H7 (cell line): Measurements from ENCODE around the gene BACH1. TPM values are rescaled to one million over a fixed set of nuclear protein-coding genes. Genes with fewer than 3 reads are reported as not detected.

ENCODE experiments used
- DNase-seq: peaks from one replicate; pipeline ENCODE4 v3.0.0; 2012
- H3K27me3 ChIP-seq: 2 replicates; pipeline ENCODE4 v1.6.0; 2011; ENCODE audit warnings: mild to moderate bottlenecking, low read length; ENCODE audit not compliant: control insufficient read depth, insufficient read depth
- H3K36me3 ChIP-seq: replicated peaks from 2 replicates; pipeline ENCODE4 v1.5.1; 2011; ENCODE audit warnings: low read length; ENCODE audit not compliant: control insufficient read depth, insufficient read depth
- H3K4me3 ChIP-seq: 2 replicates; pipeline ENCODE4 v1.5.1; 2011; ENCODE audit warnings: low read depth, mild to moderate bottlenecking, control low read depth, low read length, moderate library complexity; ENCODE audit not compliant: insufficient read depth
- total RNA-seq: library from RNA; depleted of rRNA; stranded (reverse); fragments of >200 nt; shearing (Covaris generic); gene quantifications from 2 replicates; pipeline ENCODE4 v1.2.3, GENCODE V29; 2014

BACH1 gene
- total RNA-seq, 1 experiment from 2014 or later, result 26.4 TPM

DNA sequence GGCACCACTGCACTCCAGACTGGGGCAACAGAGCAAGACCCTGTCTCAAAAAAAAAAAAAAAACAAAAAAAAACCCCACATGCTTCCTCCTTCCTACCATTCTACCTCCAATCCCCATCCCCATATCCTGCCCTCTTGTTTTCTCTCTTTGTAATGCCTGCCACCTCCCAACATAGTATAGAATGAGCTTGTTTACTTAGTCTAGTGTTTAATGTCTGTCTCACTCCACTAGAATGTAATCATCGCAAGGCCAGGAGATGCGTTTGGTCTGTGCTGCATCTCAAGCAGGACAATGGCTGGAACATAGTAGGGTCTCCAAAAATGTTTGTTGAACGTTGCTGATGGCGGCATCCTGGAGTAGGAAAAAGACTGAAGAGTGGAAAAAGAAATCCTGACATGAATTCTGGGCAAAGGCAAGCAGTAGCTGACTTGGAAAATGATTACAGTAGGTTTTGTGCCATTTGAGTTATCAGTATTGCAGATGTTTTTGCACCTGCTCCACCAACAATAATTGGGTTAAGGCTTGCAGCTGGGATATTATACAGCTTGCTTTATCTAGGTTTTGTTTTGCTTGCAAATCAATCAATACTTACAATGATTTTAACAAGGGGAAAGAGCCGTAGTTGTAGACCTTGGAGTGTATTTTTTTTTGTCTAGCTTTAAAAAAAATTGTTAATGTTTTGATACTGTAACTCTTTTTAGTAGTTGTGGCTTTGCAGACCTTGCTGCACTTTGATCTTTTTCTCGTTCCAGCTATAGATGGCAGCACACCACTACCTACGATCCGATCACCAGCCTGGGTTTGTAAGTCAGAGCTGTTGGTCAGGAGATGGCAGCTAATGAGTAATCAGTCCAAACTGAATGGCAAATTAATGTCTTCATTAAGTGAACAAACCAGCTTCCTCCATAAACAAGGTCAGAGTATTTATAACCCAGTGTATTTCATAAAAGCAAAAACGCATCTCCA is 62.4 kb downstream of the BACH1 start:
- H3K36me3 ChIP-seq, result no peaks in the 10 kb centered on the region
- no peaks in the 10 kb centered on the region for H3K27me3 ChIP-seq

DNA sequence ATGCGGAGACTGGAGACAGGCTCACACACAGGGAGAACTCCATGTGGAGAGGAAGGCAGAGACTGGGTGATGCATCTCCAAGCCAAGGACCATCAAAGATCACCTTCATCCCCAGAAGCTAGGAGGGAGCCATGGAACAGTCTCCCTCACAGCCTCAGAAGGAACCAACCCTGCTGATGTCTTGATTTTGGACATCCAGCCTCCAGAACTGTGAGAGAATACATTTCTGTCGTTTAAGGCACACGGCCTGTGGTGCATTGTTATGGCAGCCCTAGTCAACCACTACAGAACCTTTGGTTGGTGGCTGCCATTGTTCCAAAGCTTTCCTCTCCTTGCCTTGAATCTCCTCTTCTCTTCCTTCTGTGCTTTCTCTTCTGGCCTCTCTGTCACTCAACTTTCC is 64.0 kb downstream of the BACH1 start:
- Histone ChIP-seq H3K27me3 (no peaks in the 10 kb centered on the region), H3K4me3 (no peak overlapping the region), H3K36me3 (no peaks in the 10 kb centered on the region)
- no peak for DNase-seq

More for the DNA sequence above, 62.4 kb downstream of the BACH1 start:
- no peak overlapping the region for H3K4me3 ChIP-seq
- no peak for DNase-seq

DNA sequence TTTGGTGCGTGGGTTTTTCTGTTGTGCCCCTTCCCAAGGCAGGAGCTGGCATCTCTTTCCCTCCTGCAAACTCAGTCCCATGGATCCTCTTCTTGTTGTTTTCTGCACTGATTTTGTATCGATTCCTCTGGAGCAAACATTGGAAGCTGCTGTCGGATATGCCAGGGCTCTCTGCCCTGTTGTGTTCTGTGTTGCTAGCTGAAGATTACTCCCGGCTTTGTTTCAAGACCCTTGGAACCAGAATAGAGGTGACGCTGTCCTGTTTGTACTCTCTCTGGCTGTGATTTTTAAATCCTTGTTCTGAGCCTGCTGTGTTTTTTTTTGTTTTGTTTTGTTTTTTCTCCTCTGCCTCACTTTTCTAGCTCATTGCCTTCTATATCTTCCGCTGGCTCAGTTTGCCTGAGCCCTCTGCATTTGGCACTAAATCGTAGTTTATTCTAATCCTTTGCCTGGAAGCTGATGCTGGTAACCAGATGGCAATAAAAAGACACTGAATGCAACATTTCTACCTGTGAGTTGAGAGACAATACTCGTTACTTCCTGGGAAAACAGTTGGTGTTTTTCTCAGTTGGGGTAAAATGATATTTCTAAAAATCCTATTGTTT is 67.0 kb downstream of the BACH1 start:
- no peak for DNase-seq
- Histone ChIP-seq H3K4me3 (no peak overlapping the region), H3K27me3 (no peaks in the 10 kb centered on the region), H3K36me3 (no peaks in the 10 kb centered on the region)

DNA sequence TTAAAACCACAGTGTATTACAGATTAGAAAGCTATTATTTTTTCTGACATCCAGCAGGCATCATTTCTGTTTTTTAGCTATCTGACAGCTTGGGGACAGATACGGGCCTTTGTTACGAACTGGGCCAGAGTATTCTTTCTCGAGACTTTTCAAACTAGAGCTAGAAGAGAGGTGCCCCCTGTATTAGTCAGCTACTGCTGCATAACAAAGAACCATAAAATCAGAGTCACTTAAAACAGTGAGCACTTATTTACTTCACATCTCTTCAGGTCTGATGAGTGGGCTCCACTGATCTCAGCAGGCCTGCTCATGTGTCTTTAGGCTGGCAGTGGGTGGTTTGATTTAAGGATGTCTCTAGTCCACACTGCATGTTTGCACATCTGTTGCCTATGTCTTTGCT is 67.8 kb downstream of the BACH1 start:
- Histone ChIP-seq H3K27me3 (no peaks in the 10 kb centered on the region), H3K36me3 (no peaks in the 10 kb centered on the region), H3K4me3 (no peak overlapping the region)
- no peak for DNase-seq

DNA sequence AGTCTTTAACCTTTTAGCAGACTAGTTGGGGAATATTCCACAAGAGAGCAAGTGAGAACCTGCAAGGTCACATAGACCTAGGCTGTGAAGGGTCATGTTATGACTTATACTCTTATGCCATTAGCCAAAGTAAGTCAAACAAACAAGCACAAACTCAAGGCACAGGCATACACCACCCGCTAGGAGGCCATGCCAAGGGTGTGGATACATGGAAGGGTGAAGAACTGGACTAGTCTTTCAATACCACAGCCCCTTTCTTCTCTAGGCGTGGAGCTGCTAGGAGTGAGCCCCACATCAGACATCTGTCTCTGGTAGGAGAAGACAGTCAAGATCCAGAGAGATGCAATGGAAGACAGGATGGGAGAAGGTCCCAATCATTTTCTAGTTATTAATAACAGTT is 68.6 kb downstream of the BACH1 start:
- no peaks in the 10 kb centered on the region for H3K36me3 ChIP-seq
- no peak overlapping the region for H3K4me3 ChIP-seq
- H3K27me3 ChIP-seq, result no peaks in the 10 kb centered on the region
- DNase-seq, result no peak

DNA sequence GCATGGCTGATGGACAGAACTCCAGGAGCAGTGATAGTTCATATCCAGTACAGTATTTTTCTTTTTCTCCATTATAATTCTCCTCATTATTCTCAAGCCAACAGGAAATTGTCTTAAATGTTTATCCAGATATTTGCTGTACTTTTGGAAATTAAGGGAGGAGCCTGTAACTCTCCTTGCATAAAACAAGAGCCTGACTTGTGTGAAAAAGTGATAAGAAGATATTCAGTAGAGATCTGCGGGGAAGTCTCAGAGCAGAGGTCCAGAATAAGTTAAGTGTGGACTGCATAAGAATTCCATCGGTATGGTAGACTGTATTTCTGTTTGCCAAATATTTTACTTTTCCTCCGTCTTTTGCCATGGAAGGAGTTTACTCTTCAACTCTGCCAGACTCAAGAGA is 70.2 kb downstream of the BACH1 start:
- Histone ChIP-seq H3K4me3 (no peak overlapping the region), H3K36me3 (no peaks in the 10 kb centered on the region), H3K27me3 (no peaks in the 10 kb centered on the region)
- DNase-seq, result no peak

DNA sequence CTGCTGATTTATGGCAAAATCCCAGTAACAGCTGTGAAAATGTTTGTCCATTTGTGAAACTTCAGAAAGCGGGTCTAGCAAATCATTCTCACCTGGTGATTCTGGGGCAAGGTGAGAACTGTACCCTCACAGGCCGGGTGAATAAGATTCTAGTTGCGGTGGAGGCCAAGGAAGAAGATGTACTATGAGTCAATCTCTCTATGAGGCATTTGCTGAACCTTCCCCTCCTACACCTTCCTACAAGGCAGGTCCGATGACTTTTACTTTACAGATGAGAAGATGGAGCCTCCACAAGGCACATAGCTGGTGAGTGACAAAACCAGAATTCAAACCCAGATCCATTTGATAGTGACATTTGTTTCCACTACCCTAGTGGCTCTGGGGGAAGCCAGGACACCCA is 72.7 kb downstream of the BACH1 start:
- Histone ChIP-seq H3K36me3 (no peaks in the 10 kb centered on the region), H3K27me3 (no peaks in the 10 kb centered on the region), H3K4me3 (no peak overlapping the region)
- DNase-seq, result no peak

DNA sequence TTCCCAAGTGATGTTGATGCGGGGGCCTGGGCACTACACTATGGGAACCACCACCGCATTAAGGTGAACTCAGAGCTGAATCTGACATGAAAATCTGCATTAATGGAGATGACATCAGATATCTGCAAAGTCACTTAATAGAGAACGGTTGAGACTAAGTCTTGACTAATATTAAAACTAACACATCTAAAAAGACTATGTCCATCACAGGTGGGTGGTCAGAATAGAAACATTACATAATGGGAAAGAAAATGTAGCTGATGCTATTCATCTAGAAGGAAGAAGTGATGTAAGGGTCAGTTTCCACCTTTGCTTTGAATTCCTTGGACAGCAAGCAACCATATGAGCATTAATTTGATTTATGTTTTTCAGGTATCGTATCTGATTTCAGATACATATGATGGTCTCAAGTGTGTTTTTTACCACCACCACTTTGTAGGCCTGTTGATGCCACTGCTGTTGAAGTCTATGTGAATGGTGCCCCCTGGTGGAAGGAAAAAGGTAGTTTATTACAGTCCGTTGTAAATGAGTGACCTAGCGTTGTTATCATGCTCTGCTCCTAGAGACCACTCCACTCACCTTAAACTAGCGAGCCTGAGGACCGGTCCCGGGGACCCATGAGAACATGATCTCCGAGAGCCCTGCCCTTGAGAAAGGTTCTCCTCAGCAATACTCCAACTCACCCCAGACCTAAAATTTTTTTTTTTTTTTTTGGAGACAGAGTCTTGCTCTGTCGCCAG is 73.5 kb downstream of the BACH1 start:
- no peak overlapping the region for H3K4me3 ChIP-seq
- H3K36me3 ChIP-seq, result no peaks in the 10 kb centered on the region
- no peaks in the 10 kb centered on the region for H3K27me3 ChIP-seq
- peak; percentile 36 for DNase-seq

DNA sequence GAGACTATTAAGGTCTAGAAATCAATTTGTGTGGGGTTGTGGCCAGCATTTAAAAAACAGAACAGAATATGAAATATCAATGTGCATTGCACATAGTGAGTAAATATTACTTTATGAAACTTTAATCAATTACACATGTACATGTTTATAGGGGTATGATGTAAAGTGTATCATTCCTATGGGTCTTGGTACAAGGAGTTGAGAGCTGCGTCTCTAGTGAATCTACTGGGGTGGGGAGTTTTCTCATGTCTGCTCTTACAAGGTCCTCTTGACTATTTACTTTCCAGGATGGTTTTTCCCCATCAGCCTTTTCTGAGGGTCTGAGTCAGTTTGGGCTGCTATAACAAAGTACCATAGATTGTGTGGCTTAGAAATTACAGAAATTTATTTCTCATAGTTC is 75.8 kb downstream of the BACH1 start:
- no peak for DNase-seq
- Histone ChIP-seq H3K4me3 (no peak overlapping the region), H3K27me3 (no peaks in the 10 kb centered on the region), H3K36me3 (no peaks in the 10 kb centered on the region)

DNA sequence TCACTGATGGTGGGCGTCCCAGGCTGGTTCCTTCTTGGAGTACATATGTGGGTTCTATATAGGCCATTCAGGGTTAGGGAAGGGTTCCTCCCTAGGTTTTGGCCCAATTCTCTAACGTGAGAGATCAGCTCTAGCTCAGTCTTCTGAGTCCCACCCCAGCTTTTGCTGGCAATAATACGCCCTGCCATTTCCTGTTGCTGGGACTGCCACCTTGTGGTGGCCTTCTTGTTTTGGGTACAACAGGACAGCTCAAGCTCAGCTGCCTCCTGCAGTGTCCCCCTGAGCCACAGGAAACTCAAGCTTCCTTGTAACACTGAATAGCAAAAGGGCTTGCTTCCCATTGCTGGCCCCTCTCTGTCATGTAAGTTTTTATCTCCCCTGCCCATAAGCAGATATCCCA is 77.8 kb downstream of the BACH1 start:
- Histone ChIP-seq H3K27me3 (no peaks in the 10 kb centered on the region), H3K36me3 (no peaks in the 10 kb centered on the region), H3K4me3 (no peak overlapping the region)
- DNase-seq, result peak; percentile 60

DNA sequence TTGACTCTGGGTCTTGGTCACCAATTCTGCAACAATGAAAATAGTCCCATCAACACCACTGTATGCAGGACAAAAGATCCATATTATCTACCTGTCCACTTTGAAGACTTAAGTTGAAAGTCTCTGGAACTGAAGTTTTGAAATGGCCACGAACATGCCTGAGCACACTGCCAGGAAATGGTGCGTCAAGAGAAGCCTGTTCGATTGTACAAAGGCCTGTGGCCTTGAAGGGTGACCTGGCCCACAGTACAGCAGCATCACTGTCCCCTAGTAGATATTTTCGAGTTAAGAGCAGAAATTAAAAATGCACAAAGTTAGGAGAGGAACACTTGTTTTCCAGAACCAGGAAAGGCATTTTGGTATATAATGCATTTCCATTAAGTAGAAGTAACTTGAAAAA is 78.5 kb downstream of the BACH1 start:
- Histone ChIP-seq H3K27me3 (no peaks in the 10 kb centered on the region), H3K36me3 (no peaks in the 10 kb centered on the region), H3K4me3 (no peak overlapping the region)
- no peak for DNase-seq

DNA sequence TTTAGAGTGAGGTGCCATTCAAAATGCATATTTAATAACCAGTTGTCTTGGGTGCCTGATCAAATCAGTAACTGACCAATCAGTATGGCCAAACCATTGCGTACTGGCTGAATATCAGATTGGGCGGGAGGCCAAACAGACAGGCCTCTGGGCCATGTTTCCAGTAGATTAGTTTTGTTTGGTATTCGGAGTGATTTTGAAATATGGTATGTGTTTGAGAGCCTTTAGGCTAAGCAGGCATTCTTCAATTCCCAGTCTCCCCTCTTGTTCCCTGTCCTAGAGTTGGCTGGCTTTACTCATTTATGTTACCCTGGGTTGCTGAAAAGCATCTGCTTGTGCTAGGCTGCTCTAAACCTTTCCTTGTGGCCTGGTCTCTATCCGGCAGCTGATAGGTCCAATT is 80.1 kb downstream of the BACH1 start:
- no peak for DNase-seq
- Histone ChIP-seq H3K27me3 (no peaks in the 10 kb centered on the region), H3K4me3 (no peak overlapping the region), H3K36me3 (no peaks in the 10 kb centered on the region)

DNA sequence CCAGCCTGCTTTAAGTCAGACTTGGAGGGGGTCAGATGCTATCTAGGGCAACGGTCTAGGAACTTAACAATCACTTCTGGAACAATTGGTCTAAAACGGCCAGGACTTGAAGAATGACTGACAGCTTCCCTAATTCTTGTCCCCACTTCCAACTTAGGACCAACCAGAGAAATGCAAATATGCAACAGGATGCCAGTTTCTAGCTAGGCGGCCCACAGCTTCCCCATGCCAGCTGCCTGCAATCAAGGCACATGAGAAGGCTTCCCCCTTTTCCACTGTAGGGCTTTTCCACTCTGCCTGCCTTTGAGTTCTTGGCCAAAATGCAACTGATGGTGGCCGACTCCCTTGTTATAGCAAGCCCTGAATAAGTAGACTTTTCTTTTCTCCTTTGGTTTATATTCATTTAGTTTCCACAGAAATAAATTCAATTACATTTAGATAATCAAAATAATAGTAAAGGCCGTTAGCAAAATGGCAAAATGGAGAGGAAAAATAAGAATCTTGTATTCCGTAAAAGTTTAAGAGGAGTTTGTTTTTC is 80.9 kb downstream of the BACH1 start:
- no peak for DNase-seq
- H3K36me3 ChIP-seq, result no peaks in the 10 kb centered on the region
- H3K4me3 ChIP-seq, result no peak overlapping the region
- no peaks in the 10 kb centered on the region for H3K27me3 ChIP-seq

DNA sequence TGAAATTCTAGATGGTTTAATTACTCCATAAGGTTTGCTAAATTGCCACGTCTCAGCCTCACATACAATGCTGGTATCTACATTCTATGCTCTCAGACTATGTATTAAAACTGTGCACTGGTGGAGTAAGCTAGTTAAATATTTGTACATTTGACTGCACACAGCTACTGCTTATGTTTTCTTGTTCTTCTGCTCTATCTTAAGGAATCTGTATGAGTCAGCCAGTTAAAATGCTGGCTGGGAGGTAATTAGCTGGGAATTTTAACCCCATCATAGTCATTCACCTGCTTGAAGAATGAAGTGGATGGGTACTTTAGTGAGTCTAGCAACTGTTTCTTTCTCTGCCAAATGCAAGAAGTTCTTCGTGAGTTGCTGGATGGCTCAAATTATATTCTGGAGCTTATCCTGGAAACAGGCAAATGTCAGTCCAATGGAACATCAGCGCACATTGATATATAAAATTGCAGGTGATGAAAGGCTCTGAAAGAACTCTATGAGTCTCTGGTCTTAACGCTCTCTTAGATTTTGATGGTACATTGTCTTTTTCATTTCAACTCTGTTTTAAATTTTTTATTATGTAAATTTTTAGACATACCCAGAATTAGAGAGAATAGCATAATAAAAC is 83.4 kb downstream of the BACH1 start:
- DNase-seq, result no peak

More for the DNA sequence above, 83.4 kb downstream of the BACH1 start:
- H3K4me3 ChIP-seq, result no peak overlapping the region
- no peaks in the 10 kb centered on the region for H3K36me3 ChIP-seq
- H3K27me3 ChIP-seq, result no peaks in the 10 kb centered on the region
